H1 (cell line): Measurements from ENCODE around the gene POLD1. TPM values are rescaled to one million over a fixed set of nuclear protein-coding genes. Genes with fewer than 3 reads are reported as not detected.

Source experiments
- CTCF ChIA-PET: fragments of 300-600 bp; sonication (Branson Sonifier 250); formaldehyde crosslinking; loops from one replicate; lab custom pipeline; 2021; ENCODE audit not compliant: partially characterized antibody; lab: Charles Lee
- POLR2A ChIA-PET: fragments of 300-600 bp; sonication (Branson Sonifier 250); formaldehyde crosslinking; loops from one replicate; lab custom pipeline; 2021; ENCODE audit warnings: inconsistent platforms; ENCODE audit not compliant: partially characterized antibody; lab: Charles Lee
- DNase-seq, 2 experiments: peaks; one replicate each; pipeline versions ENCODE4 v3.0.0 to v3.0.0-alpha.2; 2010 to 2022; ENCODE audit warnings: low spot score in 2 of 2, low read depth in 1 of 2, mixed read lengths in 1 of 2
- FAIRE-seq: peaks from 2 replicates; lab custom pipeline; 2011; peaks lifted over from hg19 to GRCh38; lab: Jason Lieb, UNC
- H2AFZ ChIP-seq: 2 replicates; pipeline ENCODE4 v1.8.1; 2012; ENCODE audit warnings: low read length, inconsistent platforms
- H2AK5ac ChIP-seq: 2 replicates; pipeline ENCODE4 v1.6.1; 2013; ENCODE audit warnings: low read depth, low read length
- H2BK120ac ChIP-seq: replicated peaks from 2 replicates; pipeline ENCODE3; 2013; ENCODE audit warnings: low read depth, low read length, inconsistent platforms
- H2BK12ac ChIP-seq: 2 replicates; pipeline ENCODE4 v1.6.1; 2013; ENCODE audit warnings: low read depth, low read length
- H2BK15ac ChIP-seq: 2 replicates; pipeline ENCODE4 v1.6.1; 2013; ENCODE audit warnings: low read length
- H2BK20ac ChIP-seq: 2 replicates; pipeline ENCODE4 v1.6.1; 2013; ENCODE audit warnings: low read length
- H2BK5ac ChIP-seq: 2 replicates; pipeline ENCODE4 v1.6.1; 2013; ENCODE audit warnings: low read depth, low read length
- H3K14ac ChIP-seq: 2 replicates; pipeline ENCODE4 v1.6.1; 2013; ENCODE audit warnings: inconsistent platforms; ENCODE audit not compliant: insufficient read length
- H3K18ac ChIP-seq: 2 replicates; pipeline ENCODE4 v1.6.1; 2013; ENCODE audit warnings: low read length; ENCODE audit errors: extremely low read depth
- H3K23ac ChIP-seq: 2 replicates; pipeline ENCODE4 v1.6.1; 2013; ENCODE audit warnings: inconsistent platforms; ENCODE audit not compliant: insufficient read length
- H3K23me2 ChIP-seq: 2 replicates; pipeline ENCODE4 v1.6.1; 2013; ENCODE audit warnings: low read depth, low read length
- H3K27ac ChIP-seq: 2 replicates; pipeline ENCODE4 v1.6.1; 2011; ENCODE audit warnings: low read depth, low read length, inconsistent platforms
- H3K27me3 ChIP-seq, 4 experiments: replicated peaks in 1 of 4; 1 replicate in 1 of 4; 2 replicates in 3 of 4; pipeline versions ENCODE4 v1.6.1 to v1.8.1; 2011 to 2013; ENCODE audit warnings: low read length in 3 of 4, mild to moderate bottlenecking in 3 of 4, inconsistent platforms in 2 of 4, mixed read lengths in 2 of 4, moderate library complexity in 1 of 4; ENCODE audit not compliant: control insufficient read depth in 3 of 4, insufficient read depth in 3 of 4; ENCODE audit errors: extremely low read depth in 1 of 4
- H3K36me3 ChIP-seq, 4 experiments: 2 replicates each; pipeline versions ENCODE4 v1.6.1 to v1.8.1; 2011 to 2013; ENCODE audit warnings: mild to moderate bottlenecking in 4 of 4, low read length in 3 of 4, moderate library complexity in 2 of 4, control low read depth in 1 of 4, inconsistent platforms in 1 of 4; ENCODE audit not compliant: insufficient read depth in 4 of 4, control insufficient read depth in 2 of 4
- H3K4ac ChIP-seq: replicated peaks from 2 replicates; pipeline ENCODE3; 2013; ENCODE audit warnings: low read length, low read depth, mixed read lengths, inconsistent platforms; ENCODE audit not compliant: insufficient read length
- H3K4me1 ChIP-seq, 4 experiments: replicated peaks in 1 of 4; 1 replicate in 1 of 4; 2 replicates in 3 of 4; pipeline versions ENCODE4 v1.6.1 to v1.8.1; 2011 to 2013; ENCODE audit warnings: low read length in 3 of 4, inconsistent platforms in 2 of 4, mixed read lengths in 1 of 4; ENCODE audit not compliant: insufficient read depth in 4 of 4, control insufficient read depth in 3 of 4
- H3K4me2 ChIP-seq, 2 experiments: 2 replicates each; pipeline versions ENCODE4 v1.6.1 to v1.8.1; 2011 to 2013; ENCODE audit warnings: low read depth in 2 of 2, low read length in 2 of 2, control low read depth in 1 of 2, inconsistent platforms in 1 of 2, mild to moderate bottlenecking in 1 of 2; ENCODE audit not compliant: insufficient read depth in 1 of 2
- H3K4me3 ChIP-seq, 4 experiments: fragments of 200-600, 300-600 bp in 1 of 4; sonication (generic), shearing (Covaris generic), sonication (Bioruptor Twin) in 1 of 4; 2 replicates each; pipeline versions ENCODE4 v1.5.1 to v1.8.1; 2011 to 2016; ENCODE audit warnings: low read length in 4 of 4, low read depth in 3 of 4, control low read depth in 2 of 4, inconsistent platforms in 2 of 4, mild to moderate bottlenecking in 2 of 4, mixed read lengths in 1 of 4, moderate library complexity in 1 of 4; ENCODE audit not compliant: insufficient read depth in 2 of 4; ENCODE audit errors: extremely low read depth in 1 of 4
- H3K56ac ChIP-seq: replicated peaks from 2 replicates; pipeline ENCODE3; 2013; ENCODE audit warnings: low read depth, mild to moderate bottlenecking, mixed read lengths, low read length, inconsistent platforms; ENCODE audit not compliant: insufficient read length
- H3K79me1 ChIP-seq: 2 replicates; pipeline ENCODE4 v1.6.1; 2013; ENCODE audit warnings: low read depth, low read length, control low read depth
- H3K79me2 ChIP-seq, 2 experiments: 2 replicates each; pipeline versions ENCODE4 v1.6.1 to v1.8.1; 2012 to 2013; ENCODE audit warnings: low read length in 2 of 2, mild to moderate bottlenecking in 2 of 2, inconsistent platforms in 1 of 2; ENCODE audit not compliant: insufficient read depth in 2 of 2, control insufficient read depth in 1 of 2
- H3K9ac ChIP-seq, 4 experiments: replicated peaks in 1 of 4; 1 replicate in 1 of 4; 2 replicates in 3 of 4; pipeline versions ENCODE4 v1.6.1 to v1.8.1; 2011 to 2013; ENCODE audit warnings: low read depth in 3 of 4, low read length in 3 of 4, control low read depth in 2 of 4, mild to moderate bottlenecking in 2 of 4, moderate library complexity in 2 of 4, inconsistent platforms in 1 of 4; ENCODE audit errors: extremely low read depth in 1 of 4
- H3K9me3 ChIP-seq, 2 experiments: 2 replicates each; pipeline versions ENCODE4 v1.6.1 to v1.8.1; 2012 to 2013; ENCODE audit warnings: mild to moderate bottlenecking in 2 of 2, moderate library complexity in 2 of 2, control low read depth in 1 of 2, inconsistent platforms in 1 of 2, low read depth in 1 of 2, low read length in 1 of 2, mixed read lengths in 1 of 2; ENCODE audit not compliant: insufficient read depth in 2 of 2
- H4K20me1 ChIP-seq, 2 experiments: replicated peaks in 1 of 2; 2 replicates each; pipeline versions ENCODE3 to v1.8.1; 2011 to 2013; ENCODE audit warnings: inconsistent platforms in 2 of 2, low read length in 2 of 2, mild to moderate bottlenecking in 1 of 2; ENCODE audit not compliant: insufficient read depth in 2 of 2, control insufficient read depth in 1 of 2
- H4K5ac ChIP-seq: 2 replicates; pipeline ENCODE4 v1.6.1; 2013; ENCODE audit warnings: low read length, low read depth, mixed read lengths, inconsistent platforms; ENCODE audit not compliant: insufficient read length
- H4K8ac ChIP-seq: 2 replicates; pipeline ENCODE4 v1.8.0; 2013; ENCODE audit warnings: mild to moderate bottlenecking, moderate library complexity, low read length, inconsistent platforms; ENCODE audit not compliant: insufficient read depth; ENCODE audit errors: extremely low read depth
- H4K91ac ChIP-seq: replicated peaks from 2 replicates; pipeline ENCODE3; 2013; ENCODE audit warnings: low read length, mixed read lengths, inconsistent platforms; ENCODE audit not compliant: insufficient read length
- CBX5 ChIP-seq: fragments of 300-800, 300-1000 bp; sonication (generic); IDR thresholded peaks from 2 replicates; pipeline ENCODE4 v1.7.1; 2016; ENCODE audit warnings: antibody characterized with exemption, low read length, low read depth
- CBX8 ChIP-seq: fragments of 300-800, 300-1000 bp; sonication (generic); IDR thresholded peaks from 2 replicates; pipeline ENCODE4 v1.7.1; 2016; ENCODE audit warnings: low read depth, low read length, borderline replicate concordance
- GTF2F1 ChIP-seq: IDR thresholded peaks from 2 replicates; pipeline ENCODE4 v1.6.1; 2012; ENCODE audit warnings: low read depth, low read length, improper control_type of control experiment, borderline replicate concordance
- JUND ChIP-seq: IDR thresholded peaks from 2 replicates; pipeline ENCODE4 v1.6.1; 2011; ENCODE audit warnings: mild to moderate bottlenecking, improper control_type of control experiment, low read length
- PHF8 ChIP-seq: fragments of 200-600 bp; sonication (generic); conservative IDR thresholded peaks from 2 replicates; pipeline ENCODE4 v1.7.1; 2012; ENCODE audit warnings: low read depth, mild to moderate bottlenecking, inconsistent platforms, low read length, moderate library complexity
- SP2 ChIP-seq: IDR thresholded peaks from 2 replicates; pipeline ENCODE4 v1.6.1; 2012; ENCODE audit warnings: mild to moderate bottlenecking, low read length, inconsistent platforms
- WGBS, 2 experiments: shearing (Covaris generic) in 1 of 2; methylation state at CpG; one replicate each; pipeline versions ENCODE4 v1.1.6 to v1.1.7; 2013 to 2015; ENCODE audit warnings: low lambda C conversion rate in 2 of 2, mixed read lengths in 2 of 2, inconsistent platforms in 1 of 2, low coverage in 1 of 2, missing lambda C conversion rate in 1 of 2; ENCODE audit not compliant: insufficient replicate concordance in 2 of 2, insufficient coverage in 1 of 2, insufficient read length in 1 of 2; ENCODE audit errors: extremely low coverage in 1 of 2, missing lambda C conversion rate in 1 of 2; 5-methylcytosine and 5-hydroxymethylcytosine counted together
- polyA plus RNA-seq, 7 experiments: library from polyadenylated mRNA; depleted of rRNA in 3 of 7; stranded (reverse) in 5 of 7; unstranded in 2 of 7; fragments of >200 nt in 5 of 7; fragments of 200-250 nt in 2 of 7; gene quantifications; 1 replicate in 5 of 7; 2 replicates in 1 of 7; 4 replicates in 1 of 7; pipeline versions ENCODE4 v1.2.1 to v1.2.3, GENCODE V29; 2011 to 2013; ENCODE audit warnings: missing spikeins in 2 of 7, mixed read lengths in 2 of 7
- total RNA-seq: library from RNA; stranded (reverse); fragmentation: NEBNext Ultra II Directional; extraction: Animal tissue kit (Norgen Biotek cat#: 25700); gene quantifications from 2 replicates; pipeline ENCODE4 v1.2.1, GENCODE V29; 2021

POLD1 gene
- total and polyA plus RNA-seq, 2 of the 8 experiments (the other 6 are each of a cell fraction or from before 2014, with no cell fraction given), result 141 to 142 TPM

GRCh38 chr19:50398675-50399367 lies 14.7 kb downstream of the POLD1 start:
- no peak overlapping the region for H4K5ac ChIP-seq
- H3K36me3 ChIP-seq, result peaks cover 6 to 27% (median 17%) of the 10 kb centered on the region in 4 experiments
- H4K8ac ChIP-seq, result no peak overlapping the region
- no peak overlapping the region for H2AFZ ChIP-seq
- no peak overlapping the region for H3K9ac ChIP-seq
- ChIA-PET CTCF (interaction anchor here (0.6 to 1.7 kb wide), 7 partner anchors 14 to 853 kb away, joined by 3 to 7 read pairs (median 4); partner anchors contain the start of gene POLD1), POLR2A (interaction anchor here (0.7 to 1.4 kb wide), 7 partner anchors 9 to 86 kb away, joined by 3 to 5 read pairs (median 3); no protein-coding TSS in a partner anchor)
- H3K23me2 ChIP-seq, result no peaks in the 10 kb centered on the region
- no peak overlapping the region for H3K23ac ChIP-seq
- no peak overlapping the region for H2BK12ac ChIP-seq
- H3K27me3 ChIP-seq, result no peaks in the 10 kb centered on the region
- H3K27ac ChIP-seq, result no peak overlapping the region
- H2BK15ac ChIP-seq, result no peak overlapping the region
- no peak overlapping the region for H3K14ac ChIP-seq
- no peak overlapping the region for H3K4me2 ChIP-seq
- H3K9me3 ChIP-seq, result no peaks in the 10 kb centered on the region
- peaks cover 0 to 13% of the 10 kb centered on the region in 2 experiments; a peak in 2 of 4 replicates for H3K79me2 ChIP-seq
- H2BK120ac ChIP-seq, result no peak overlapping the region
- H3K18ac ChIP-seq, result no peak overlapping the region
- H3K4me3 ChIP-seq, result no peak overlapping the region
- no peak overlapping the region for H3K56ac ChIP-seq
- no peak overlapping the region for H2AK5ac ChIP-seq
- H3K79me1 ChIP-seq, result peaks cover 5% of the 10 kb centered on the region; the same call in 1 of the 2 replicates
- H2BK20ac ChIP-seq, result no peak overlapping the region
- 92% methylated on average over 12 of the region's 13 CpGs; no CpG with 5 or more reads in 1 of the 2 experiments for WGBS, 2 experiments
- H4K91ac ChIP-seq, result no peak overlapping the region
- H2BK5ac ChIP-seq, result no peak overlapping the region
- no peaks in the 10 kb centered on the region for H3K4me1 ChIP-seq
- H3K4ac ChIP-seq, result no peak overlapping the region
- FAIRE-seq (no peak), DNase-seq (no peak)
- peaks cover 1 to 4% of the 10 kb centered on the region in 2 experiments for H4K20me1 ChIP-seq
- TF ChIP-seq PHF8 (no peak), GTF2F1 (no peak), CBX8 (no peak), JUND (no peak), SP2 (no peak), CBX5 (no peak)
